ENCODE results near the gene ZNF91. TPM values are rescaled to one million over a fixed set of nuclear protein-coding genes. Genes with fewer than 3 reads are reported as not detected.
"Not testable (repeated sequence)": the region's sequence is repeated elsewhere in the genome, so short reads cannot be mapped to it uniquely, and the experiment has no call there.

The ZNF91 gene
- polyA plus RNA-seq, 3 donors, result 4.3 to 12.4 (median 4.8) TPM

GRCh38 chr19:23345838-23346237 is 49.4 kb downstream of the ZNF91 start:
- no peak overlapping the region for H3K27ac ChIP-seq (ENCODE audit: low read depth, low read length)
- 79 to 83% (median 83%) methylated on average over 4 of the region's 4 CpGs for WGBS, 3 donors

- H3K27ac ChIP-seq (ENCODE audit: low read depth, low read length), result no peak overlapping the region
- WGBS, 3 donors, result 94 to 96% (median 94%) methylated on average over 5 of the region's 5 CpGs
These were observed 51.7 kb downstream of the ZNF91 start for GRCh38 chr19:23343434-23344010.

- no peak overlapping the region for H3K27ac ChIP-seq (ENCODE audit: low read depth, low read length)
These were observed 67.1 kb downstream of the ZNF91 start for GRCh38 chr19:23328211-23328610.

GRCh38 chr19:23321953-23322549 is 73.2 kb downstream of the ZNF91 start:
- no peak overlapping the region for H3K27ac ChIP-seq (ENCODE audit: low read depth, low read length)
- WGBS, 3 donors, result 57 to 87% (median 61%) methylated on average over 4 of the region's 4 CpGs

GRCh38 chr19:23321403-23321802 is 73.9 kb downstream of the ZNF91 start:
- H3K27ac ChIP-seq (ENCODE audit: low read depth, low read length), result not testable (repeated sequence)

GRCh38 chr19:23319571-23319970 is 75.7 kb downstream of the ZNF91 start:
- H3K27ac ChIP-seq (ENCODE audit: low read depth, low read length), result not testable (repeated sequence)
- WGBS, 3 donors, result 82 to 93% (median 85%) methylated on average over 3 of the region's 3 CpGs

GRCh38 chr19:23318941-23319340 is 76.3 kb downstream of the ZNF91 start:
- not testable (repeated sequence) for H3K27ac ChIP-seq (ENCODE audit: low read depth, low read length)
- WGBS, 3 donors, result 89 to 98% (median 95%) methylated on average over 2 of the region's 2 CpGs

GRCh38 chr19:23318143-23318542 is 77.1 kb downstream of the ZNF91 start:
- WGBS, 3 donors, result 89 to 100% (median 94%) methylated on average over 1 of the region's 1 CpG
- H3K27ac ChIP-seq (ENCODE audit: low read depth, low read length), result no peak overlapping the region

- no peak overlapping the region for H3K27ac ChIP-seq (ENCODE audit: low read depth, low read length)
- WGBS, 3 donors, result 75 to 82% (median 76%) methylated on average over 2 of the region's 2 CpGs
These were observed 80.0 kb downstream of the ZNF91 start for GRCh38 chr19:23315286-23315685.

- WGBS, 3 donors, result 72 to 83% (median 76%) methylated on average over 4 of the region's 4 CpGs
- H3K27ac ChIP-seq (ENCODE audit: low read depth, low read length), result no peak overlapping the region
These were observed 80.6 kb downstream of the ZNF91 start for GRCh38 chr19:23314505-23315251.

GRCh38 chr19:23313196-23313595 is 82.1 kb downstream of the ZNF91 start:
- WGBS, 3 donors, result 77 to 91% (median 88%) methylated on average over 2 of the region's 2 CpGs
- no peak overlapping the region for H3K27ac ChIP-seq (ENCODE audit: low read depth, low read length)

- 43 to 65% (median 53%) methylated on average over 1 of the region's 1 CpG for WGBS, 3 donors
- H3K27ac ChIP-seq (ENCODE audit: low read depth, low read length), result no peak overlapping the region
These were observed 82.8 kb downstream of the ZNF91 start for GRCh38 chr19:23312515-23312914.

GRCh38 chr19:23311551-23311950 is 83.7 kb downstream of the ZNF91 start:
- 78 to 82% (median 80%) methylated on average over 3 of the region's 3 CpGs for WGBS, 3 donors

GRCh38 chr19:23310729-23311211 is 84.5 kb downstream of the ZNF91 start:
- WGBS, 3 donors, result 88 to 95% (median 92%) methylated on average over 2 of the region's 2 CpGs
- no peak overlapping the region for H3K27ac ChIP-seq (ENCODE audit: low read depth, low read length)

More at GRCh38 chr19:23311551-23311950, 83.7 kb downstream of the ZNF91 start:
- H3K27ac ChIP-seq (ENCODE audit: low read depth, low read length), result no peak overlapping the region

GRCh38 chr19:23309926-23310325 is 85.3 kb downstream of the ZNF91 start:
- WGBS, 3 donors, result 68 to 97% (median 96%) methylated on average over 1 of the region's 1 CpG
- no peak overlapping the region for H3K27ac ChIP-seq (ENCODE audit: low read depth, low read length)

GRCh38 chr19:23305555-23305954 is 89.7 kb downstream of the ZNF91 start:
- H3K27ac ChIP-seq (ENCODE audit: low read depth, low read length), result no peak overlapping the region
- 54 to 71% (median 59%) methylated on average over 1 of the region's 1 CpG for WGBS, 3 donors

GRCh38 chr19:23304238-23304637 is 91.0 kb downstream of the ZNF91 start:
- 83 to 88% (median 85%) methylated on average over 3 of the region's 3 CpGs for WGBS, 3 donors
- H3K27ac ChIP-seq (ENCODE audit: low read depth, low read length), result no peak overlapping the region

GRCh38 chr19:23294141-23294540 is 101.1 kb downstream of the ZNF91 start:
- no peak overlapping the region for H3K27ac ChIP-seq (ENCODE audit: low read depth, low read length)
- 74 to 78% (median 78%) methylated on average over 4 of the region's 4 CpGs for WGBS, 3 donors

- H3K27ac ChIP-seq (ENCODE audit: low read depth, low read length), result not testable (repeated sequence)
- 96 to 98% (median 96%) methylated on average over 23 to 26 of the region's 26 CpGs for WGBS, 3 donors
These were observed 105.3 kb downstream of the ZNF91 start for GRCh38 chr19:23289966-23290365.
